GM18507 (cell line): ENCODE results near the gene DEXI.

ENCODE experiments used
- DNase-seq: peaks from one replicate; pipeline ENCODE4 v3.0.0; 2011; ENCODE audit warnings: low read depth; ENCODE audit not compliant: insufficient read length; ENCODE audit errors: extremely low spot score
- FAIRE-seq: peaks from 2 replicates; lab custom pipeline; 2011; peaks lifted over from hg19 to GRCh38; lab: Jason Lieb, UNC

DEXI gene

GRCh38 chr16:10942352-10943063, at the start of gene DEXI:
TSS of gene DEXI (minus strand) at chr16:10942468. CDS start at chr16:10942005, 463 bp downstream.
- DNase-seq: peak; percentile 97
- FAIRE-seq: peak; percentile 84

- no peak for FAIRE-seq
These were observed 48.1 kb upstream of the DEXI start for GRCh38 chr16:10990378-10990777.

GRCh38 chr16:10989559-10989958, 47.3 kb upstream of the DEXI start:
- DNase-seq (no peak), FAIRE-seq (no peak)

More at GRCh38 chr16:10990378-10990777, 48.1 kb upstream of the DEXI start:
- no peak for DNase-seq

- FAIRE-seq (no peak), DNase-seq (no peak)
These were observed 46.6 kb upstream of the DEXI start for GRCh38 chr16:10988879-10989278.

GRCh38 chr16:10988164-10988803, 46.0 kb upstream of the DEXI start:
- DNase-seq (no peak), FAIRE-seq (peak; percentile 33)

- FAIRE-seq (peak; percentile 35), DNase-seq (no peak)
These were observed 45.3 kb upstream of the DEXI start for GRCh38 chr16:10987361-10988163.

- DNase-seq: no peak
- FAIRE-seq: no peak
These were observed 42.2 kb upstream of the DEXI start for GRCh38 chr16:10984509-10984908.

- DNase-seq: no peak
- no peak for FAIRE-seq
These were observed 40.9 kb upstream of the DEXI start for GRCh38 chr16:10983159-10983558.

- DNase-seq (peak; percentile 28), FAIRE-seq (peak; percentile 77)
These were observed 40.3 kb upstream of the DEXI start for GRCh38 chr16:10982465-10983150.

GRCh38 chr16:10981697-10982216, 39.5 kb upstream of the DEXI start:
- FAIRE-seq (peak; percentile 83), DNase-seq (peak; percentile 37)

GRCh38 chr16:10980813-10981212, 38.5 kb upstream of the DEXI start:
- FAIRE-seq: no peak
- DNase-seq: no peak

- DNase-seq (no peak), FAIRE-seq (no peak)
These were observed 37.7 kb upstream of the DEXI start for GRCh38 chr16:10979717-10980601.

GRCh38 chr16:10978871-10979446, 36.7 kb upstream of the DEXI start:
- DNase-seq (no peak), FAIRE-seq (no peak)

- DNase-seq (no peak), FAIRE-seq (no peak)
These were observed 35.9 kb upstream of the DEXI start for GRCh38 chr16:10978124-10978523.

- FAIRE-seq (no peak), DNase-seq (no peak)
These were observed 34.4 kb upstream of the DEXI start for GRCh38 chr16:10976634-10977033.

- FAIRE-seq: no peak
- no peak for DNase-seq
These were observed 30.7 kb upstream of the DEXI start for GRCh38 chr16:10972819-10973464.

GRCh38 chr16:10972108-10972818, 30.0 kb upstream of the DEXI start:
- FAIRE-seq: no peak

More at GRCh38 chr16:10972108-10972818, 30.0 kb upstream of the DEXI start:
- no peak for DNase-seq
